Putamen (tissue), 1 donor: ENCODE measurements around the gene LRRC3.

ENCODE experiments used
- DNase-seq: peaks from one replicate; pipeline ENCODE4 v3.0.0-alpha.2; 2016; ENCODE audit warnings: low spot score

The LRRC3 gene

DNA sequence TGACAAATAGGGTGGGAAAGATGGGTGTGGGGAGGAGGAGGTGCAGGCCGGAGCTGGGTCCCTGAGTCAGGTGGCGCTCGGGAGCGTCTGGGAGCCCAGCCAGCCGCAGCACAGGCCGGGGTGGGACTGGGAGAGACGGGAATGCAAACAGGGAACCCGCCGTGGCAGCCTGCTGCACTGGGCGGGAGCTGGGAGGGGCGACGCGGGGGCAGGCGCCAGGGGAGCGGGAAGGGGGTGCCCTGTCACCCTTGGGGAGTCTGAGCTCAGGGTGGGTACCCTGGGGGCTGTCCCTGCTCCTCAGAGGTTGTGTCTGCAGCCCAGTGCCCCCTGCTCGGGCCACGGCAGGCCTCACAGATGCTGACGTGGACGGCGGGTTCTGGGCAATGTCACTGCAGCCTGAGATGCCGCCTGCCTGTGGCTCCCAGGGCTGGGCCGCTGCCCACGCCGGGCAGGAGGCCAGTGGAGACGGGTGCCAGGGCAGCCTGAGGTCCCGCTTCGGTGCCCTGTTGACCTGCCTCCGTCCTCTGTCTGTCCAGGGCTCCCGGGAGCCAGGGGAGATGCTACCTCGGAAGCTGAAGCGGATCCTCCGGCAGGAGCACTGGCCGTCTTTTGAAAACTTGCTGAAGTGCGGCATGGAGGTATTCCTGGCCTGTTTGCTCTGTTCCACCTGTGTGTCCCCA lies 16.6 kb upstream of the LRRC3 start:
- DNase-seq: no peak

DNA sequence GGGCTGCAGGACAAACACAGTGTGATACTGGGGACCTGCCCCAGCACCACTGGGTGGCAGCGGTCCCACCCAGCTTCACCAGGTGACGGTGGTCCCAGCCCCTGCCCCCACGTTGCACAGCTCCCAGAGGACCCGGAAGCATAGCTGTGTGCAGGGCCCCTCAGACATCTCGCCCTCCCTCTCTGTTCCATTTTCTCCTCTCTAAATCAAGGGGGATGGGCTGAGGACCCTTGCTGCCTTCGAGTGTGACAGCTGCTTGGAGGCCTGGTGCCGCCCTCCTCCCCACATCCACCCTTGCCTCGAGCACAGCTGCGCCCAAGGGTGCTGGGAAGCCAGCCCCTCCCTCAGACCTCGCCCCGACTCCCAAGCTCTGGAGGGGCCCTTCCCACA lies 16.1 kb upstream of the LRRC3 start:
- no peak for DNase-seq

DNA sequence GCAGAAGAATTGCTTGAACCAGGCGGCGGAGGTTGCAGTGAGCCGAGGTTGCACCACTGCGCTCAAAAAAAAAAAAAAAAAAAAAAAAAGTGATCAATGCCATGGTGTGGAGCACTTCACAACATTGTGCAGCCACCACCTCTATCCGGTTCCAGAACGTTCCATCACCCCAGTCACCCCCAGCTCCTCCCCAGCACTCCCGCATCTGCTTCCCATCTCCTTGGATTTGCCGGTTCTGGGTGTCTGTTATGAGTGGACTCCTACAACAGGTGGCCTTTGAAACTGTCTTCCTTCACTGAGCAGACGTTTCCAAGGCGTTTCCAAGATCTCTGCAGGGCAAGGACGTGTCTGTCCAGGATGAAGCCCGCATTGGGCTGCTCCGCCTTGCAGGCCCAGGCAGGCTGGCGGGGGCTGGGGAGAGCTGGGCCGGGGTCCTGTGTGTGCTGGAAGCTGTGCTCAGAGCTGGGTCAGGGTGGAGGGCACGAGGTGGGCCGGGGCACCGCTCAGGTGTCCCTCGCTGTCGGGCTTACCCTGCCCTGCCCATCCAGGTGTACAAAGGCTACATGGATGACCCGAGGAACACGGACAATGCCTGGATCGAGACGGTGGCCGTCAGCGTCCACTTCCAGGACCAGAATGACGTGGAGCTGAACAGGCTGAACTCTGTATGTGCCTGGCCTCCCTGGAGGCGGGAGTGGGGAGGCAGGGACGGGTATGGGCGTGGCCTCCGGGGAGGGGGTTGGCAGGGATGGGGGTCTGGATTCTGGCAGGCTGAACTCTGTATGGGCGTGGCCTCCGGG lies 14.9 kb upstream of the LRRC3 start:
- DNase-seq: no peak

DNA sequence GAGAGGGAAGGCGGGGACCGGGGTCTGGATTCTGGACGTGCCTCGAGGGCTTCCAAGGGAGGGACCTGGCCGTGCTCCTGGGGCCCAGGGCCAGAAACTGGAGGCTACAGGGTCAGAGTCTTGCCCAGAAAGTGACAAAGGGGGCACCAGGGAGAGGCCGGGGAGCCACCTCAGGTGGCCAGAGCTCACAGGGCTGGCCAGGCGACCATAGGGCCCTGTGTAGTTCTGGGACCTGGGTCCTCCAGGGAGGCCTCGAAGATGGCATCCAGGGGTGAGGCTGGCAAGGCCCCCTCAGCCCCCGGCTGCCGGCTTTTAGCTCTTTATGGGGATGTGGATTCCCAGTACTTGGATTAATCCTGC lies 14.3 kb upstream of the LRRC3 start:
- DNase-seq: no peak

DNA sequence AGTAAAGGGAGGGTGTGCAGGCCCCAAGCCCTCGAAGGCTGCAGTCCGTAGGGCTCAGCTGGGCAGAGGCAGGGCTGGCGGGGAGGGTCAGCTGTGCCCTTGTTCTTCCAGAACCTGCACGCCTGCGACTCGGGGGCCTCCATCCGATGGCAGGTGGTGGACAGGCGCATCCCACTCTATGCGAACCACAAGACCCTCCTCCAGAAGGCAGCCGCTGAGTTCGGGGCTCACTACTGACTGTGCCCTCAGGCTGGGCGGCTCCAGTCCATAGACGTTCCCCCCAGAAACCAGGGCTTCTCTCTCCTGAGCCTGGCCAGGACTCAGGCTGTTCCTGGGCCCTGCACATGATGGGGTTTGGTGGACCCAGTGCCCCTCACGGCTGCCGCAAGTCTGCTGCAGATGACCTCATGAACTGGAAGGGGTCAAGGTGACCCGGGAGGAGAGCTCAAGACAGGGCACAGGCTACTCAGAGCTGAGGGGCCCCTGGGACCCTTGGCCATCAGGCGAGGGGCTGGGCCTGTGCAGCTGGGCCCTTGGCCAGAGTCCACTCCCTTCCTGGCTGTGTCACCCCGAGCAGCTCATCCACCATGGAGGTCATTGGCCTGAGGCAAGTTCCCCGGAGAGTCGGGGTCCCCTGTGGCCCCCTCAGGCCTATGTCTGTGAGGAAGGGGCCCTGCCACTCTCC lies 13.6 kb upstream of the LRRC3 start:
- no peak for DNase-seq

DNA sequence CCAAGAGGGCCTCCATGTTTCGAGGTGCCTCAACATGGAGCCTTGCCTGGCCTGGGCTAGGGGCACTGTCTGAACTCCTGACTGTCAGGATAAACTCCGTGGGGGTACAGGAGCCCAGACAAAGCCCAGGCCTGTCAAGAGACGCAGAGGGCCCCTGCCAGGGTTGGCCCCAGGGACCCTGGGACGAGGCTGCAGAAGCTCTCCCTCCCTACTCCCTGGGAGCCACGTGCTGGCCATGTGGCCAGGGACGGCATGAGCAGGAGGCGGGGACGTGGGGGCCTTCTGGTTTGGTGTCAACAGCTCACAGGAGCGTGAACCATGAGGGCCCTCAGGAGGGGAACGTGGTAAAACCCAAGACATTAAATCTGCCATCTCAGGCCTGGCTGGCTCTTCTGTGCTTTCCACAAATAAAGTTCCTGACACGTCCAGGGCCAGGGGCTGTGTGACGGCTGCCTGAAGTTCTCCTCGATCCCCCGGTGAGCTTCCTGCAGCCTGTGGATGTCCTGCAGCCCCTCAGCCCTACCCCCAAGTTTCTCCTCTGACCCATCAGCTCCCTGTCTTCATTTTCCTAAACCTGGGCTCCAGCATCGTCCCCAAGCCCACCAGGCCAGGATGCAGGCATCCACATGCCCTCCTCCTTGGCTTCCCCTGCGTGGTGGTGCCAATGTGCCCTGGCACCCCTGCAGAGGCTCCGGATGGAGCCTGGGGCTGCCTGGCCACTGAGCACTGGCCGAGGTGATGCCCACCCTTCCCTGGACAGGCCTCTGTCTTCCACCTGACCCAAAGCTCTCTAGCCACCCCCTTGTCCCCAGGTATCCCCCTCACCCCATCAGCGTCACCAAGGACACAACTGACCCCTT lies 12.8 kb upstream of the LRRC3 start:
- no peak for DNase-seq

DNA sequence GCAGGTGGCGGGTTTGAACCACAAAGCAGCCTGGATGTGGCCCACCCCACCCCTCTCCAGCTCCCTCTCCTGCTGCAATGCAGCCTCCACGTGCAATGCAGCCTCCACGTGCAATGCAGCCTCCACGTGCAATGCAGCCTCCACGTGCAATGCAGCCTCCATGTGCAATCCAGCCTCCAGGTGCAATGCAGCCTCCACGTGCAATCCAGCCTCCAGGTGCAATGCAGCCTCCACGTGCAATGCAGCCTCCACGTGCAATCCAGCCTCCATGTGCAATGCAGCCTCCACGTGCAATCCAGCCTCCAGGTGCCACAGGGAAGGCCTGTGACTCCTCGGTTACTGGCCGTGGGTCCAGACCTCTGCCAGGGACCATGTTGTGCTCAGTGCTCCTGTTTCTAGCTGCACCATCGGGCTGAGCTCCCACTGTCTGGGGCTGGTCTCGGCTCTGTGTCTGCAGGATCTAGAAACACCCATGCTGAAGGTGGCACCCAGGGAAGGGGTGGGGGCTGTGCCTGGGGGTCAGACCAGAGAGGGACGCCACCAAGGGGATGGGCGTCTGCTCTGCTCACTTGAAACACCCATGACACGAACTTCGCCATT lies 11.9 kb upstream of the LRRC3 start:
- DNase-seq: no peak

DNA sequence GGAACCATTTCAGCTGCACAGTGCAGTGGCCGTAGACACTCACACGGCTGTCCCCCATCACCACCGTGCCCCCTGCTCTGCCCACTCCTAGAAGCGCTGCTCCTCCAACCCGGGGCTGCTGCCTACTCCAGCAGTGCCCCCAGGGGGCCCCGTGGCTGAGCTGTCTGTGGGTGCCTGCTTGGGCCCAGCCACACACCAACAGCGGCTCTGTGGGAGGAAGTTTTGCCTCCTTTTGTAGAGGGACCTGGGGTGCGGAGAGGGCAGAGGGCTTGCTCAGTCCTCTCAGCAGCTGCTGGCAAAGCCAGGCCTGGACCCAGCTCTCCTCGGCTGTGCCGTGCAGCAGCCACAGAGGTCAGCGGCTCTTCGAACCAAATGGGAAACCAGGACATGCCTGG lies 11.4 kb upstream of the LRRC3 start:
- no peak for DNase-seq

DNA sequence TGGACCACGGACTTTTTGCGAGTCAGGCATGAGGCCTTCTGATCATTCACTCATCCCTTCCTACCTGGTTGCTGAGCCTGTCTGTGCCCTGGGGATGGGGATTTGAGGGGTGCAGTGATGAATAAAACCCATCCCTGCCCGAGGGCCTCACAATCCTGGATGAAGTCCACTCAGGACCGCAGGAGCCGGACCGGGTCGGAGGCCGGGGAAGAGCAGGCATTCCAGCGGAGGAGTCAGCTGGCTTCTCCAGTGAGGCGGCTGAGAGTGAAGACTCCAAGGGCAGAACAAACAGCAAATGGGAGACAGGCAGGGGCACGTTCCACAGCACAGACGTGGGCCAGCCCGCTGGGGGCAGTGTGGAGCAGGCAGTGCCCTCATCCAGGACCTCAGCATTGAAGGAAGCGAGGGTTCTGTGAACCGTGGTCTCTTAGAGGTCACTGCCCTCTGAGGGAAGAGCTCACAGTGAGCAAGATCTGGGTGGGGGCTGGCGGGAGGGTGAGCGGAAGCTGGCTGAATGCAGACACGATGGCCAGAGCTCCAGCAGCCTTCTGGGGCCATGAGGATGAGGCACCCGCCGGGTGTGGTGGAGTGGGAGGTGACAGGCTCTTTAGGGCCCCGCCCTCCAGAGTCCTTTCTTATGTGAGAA lies 10.9 kb upstream of the LRRC3 start:
- DNase-seq: no peak

DNA sequence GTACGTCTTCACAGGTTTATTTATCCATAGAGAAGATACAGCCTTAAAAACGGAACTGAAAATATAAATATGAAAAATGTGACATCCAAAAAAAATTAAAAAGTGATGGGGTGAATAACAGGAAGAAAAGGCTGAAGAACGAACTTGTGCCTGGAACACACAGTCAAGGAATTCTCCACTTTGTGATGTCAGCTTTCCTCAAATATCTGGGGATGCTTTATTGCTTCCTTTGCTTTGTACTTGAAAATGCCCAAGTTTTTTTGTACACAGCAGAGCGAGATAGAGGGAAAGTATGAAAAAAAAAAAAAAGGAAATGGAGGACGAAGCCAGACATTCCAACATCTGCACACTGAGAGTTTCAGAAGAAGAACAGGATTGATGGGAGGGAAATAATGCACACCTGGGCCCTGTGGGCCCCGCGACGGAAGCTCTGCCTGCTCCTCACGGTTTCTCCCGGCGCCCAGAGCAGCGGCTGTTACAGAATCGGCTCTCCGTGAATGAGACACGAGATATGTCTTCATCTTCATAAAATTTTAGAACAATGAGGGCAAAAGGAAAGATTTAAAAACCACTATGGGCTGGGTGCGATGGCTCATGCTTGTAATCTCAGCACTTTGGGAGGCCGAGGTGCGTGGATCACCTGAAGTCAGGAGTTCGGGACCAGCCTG lies 10.0 kb upstream of the LRRC3 start:
- no peak for DNase-seq

DNA sequence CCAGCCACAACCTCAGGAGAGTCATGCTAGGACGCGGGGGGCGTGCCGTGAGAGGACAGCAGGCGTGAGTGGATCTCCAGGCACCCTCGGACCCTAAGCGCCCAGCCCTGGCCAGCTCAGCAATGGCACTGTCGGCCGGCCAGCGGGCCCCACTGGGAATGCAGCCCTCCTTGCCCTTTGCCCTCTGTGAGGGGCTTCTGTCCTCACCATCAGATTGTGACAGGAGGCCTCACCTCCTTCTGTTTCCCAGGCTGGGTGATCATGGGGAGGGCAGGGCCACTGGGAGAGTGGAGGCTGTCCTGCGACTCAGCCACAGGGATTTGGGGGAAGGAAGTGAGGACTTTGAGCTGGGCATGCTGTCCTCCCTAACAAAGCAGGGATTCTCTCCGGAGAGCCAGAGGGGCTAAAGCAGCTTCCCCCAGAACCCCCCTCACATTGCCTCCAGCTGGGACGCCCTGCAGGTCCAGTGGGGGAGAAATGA lies 6.6 kb upstream of the LRRC3 start:
- no peak for DNase-seq

DNA sequence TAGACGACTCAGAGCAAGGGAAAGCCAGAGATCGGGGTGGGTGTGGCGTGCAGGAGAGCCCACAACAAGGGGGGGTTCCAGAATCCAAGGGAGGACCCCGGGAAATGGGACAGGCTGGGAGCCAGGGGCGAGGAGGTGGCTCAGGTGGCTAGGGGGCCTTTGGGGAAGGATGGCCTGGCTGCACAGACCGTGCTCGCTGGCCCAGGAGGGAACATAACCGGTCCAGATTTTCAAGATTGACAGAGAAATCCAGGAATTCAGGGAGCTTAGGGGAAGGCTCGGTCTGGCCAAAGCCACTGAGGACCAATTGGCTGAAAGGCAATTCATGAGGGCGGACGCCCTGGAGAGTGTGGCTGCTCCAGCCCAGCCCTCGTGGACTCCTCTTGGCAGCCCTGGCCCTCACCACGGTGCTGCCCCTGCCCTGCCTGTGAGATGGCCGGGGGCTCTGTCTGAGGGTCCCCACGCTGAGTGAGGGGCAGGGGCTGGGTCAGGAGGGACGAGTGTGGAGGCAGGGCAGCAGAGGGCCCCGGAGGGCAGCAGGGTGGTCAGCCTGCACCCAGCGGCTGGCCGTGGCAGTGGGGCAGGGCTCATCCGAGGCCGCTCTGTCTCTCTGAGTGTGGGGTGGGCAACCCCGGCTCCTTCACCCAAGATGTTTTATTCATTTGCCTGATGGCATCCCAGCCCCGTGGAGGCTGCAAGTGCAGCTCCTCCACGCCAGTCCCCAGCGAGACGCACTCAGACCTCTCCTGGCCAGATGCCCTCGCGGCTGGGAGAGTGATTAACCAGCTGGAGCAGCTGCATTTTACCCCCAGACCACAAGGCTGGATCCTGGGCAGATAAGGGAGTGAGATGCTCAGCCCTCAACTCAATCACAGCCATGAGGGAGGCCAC lies 5.6 kb upstream of the LRRC3 start:
- DNase-seq: no peak

DNA sequence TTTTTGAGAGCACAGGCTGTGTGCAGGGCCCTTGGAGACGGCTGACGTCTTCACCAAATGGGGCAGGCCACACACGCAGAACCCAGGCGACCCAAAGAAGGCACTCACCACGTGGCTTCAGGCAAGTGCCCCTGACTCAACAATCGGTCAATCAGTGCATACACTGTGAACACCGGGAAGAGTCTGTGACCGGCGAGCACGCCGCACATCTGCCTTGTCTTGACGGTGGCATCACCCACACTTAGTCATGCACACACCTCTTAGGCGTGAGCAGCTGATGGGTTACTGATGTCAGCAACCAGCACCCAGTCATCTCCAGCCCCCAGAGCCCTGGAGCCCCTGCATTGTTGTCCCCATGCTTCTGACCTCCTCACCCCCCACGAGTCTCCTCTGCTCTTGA lies 4.9 kb upstream of the LRRC3 start:
- DNase-seq: no peak

DNA sequence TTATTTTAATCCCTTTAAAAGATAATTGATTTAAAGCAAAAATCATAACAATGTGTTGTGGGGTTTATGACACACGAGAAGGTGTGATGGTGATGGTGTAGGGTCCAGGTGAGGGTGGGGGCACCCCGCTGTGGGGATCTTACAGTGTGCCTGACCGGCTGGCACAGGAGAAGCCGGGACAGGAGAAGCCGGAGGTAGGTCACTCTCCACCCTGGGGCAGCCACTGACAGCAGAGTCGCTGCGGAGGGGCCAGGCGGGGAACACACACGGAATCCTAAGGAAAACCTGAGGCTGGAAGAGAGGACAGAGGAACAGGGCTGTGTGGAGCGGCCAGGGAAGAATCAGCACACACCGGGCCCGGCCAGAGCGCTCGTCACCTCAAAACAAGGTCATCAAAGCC lies 4.3 kb upstream of the LRRC3 start:
- DNase-seq: no peak

DNA sequence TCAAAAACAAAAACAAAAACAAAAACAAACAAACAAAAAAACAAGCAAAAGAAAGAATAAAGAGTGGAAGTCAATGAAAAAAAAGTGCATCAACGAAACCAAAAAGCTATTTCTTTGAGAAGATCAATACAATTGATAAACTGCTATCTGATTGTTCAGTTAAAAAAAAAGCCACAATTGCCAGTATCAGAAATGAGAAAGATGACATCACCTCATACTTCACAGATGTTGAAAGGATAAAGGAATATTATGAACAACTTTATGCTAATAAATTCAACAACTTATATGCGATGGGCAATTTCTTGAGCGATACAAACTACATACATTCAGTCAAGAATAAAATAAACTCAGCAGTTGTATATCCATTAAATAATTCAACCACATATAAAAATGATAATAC lies 2.2 kb upstream of the LRRC3 start:
- DNase-seq: no peak

DNA sequence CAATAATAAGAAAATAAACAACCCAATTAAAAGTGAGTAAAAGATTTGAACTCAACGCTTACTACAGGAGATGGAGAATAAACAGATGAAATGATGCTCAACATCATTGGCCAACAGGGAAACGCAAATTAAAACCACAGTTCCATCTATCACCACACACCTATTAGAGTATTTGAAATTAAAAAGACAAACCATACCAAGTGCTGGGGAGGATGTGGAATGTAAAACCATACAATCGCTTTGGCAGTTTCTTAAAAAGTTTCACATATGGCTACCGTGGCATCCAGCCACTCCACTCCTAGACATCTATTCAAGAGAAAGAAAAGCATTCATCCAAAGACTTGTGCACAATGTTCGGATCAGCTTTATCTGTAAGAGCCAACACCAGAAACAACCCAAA lies 1.3 kb upstream of the LRRC3 start:
- DNase-seq: no peak

DNA sequence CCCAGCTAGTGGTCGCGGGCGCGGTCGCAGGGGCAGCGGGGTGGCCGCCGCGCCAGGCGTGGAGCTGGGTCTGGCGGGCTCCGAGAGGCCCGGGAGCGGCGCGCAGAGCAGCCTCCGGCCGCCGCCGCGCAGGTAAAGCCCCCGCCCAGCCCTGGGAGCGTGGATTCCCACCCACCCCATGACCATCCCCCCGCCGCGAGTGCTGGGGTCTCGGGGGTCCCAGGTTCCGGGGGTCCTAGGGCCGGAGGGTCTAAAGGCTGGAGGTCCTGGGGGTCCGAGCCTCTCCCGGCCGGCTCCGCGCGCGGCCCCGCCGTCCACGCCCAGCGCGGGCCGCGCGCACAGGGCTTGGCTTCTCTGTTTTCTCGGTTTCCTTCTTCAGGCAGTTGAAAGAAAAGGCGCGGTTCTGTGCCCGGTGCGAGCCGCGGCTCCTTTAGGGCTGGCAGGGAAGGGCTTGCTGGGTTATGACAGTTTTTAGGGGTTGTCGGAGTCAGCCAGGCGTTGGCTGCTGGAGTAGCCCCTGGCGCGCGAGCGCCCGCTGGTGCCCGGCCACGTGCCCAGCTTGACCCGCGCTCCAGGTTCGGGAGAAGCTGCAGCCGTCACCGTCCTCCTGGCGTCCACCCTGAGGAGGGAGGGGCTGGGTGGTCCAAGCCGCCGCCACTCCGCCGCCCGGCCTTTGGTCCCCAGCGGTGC lies 359 bp downstream of the LRRC3 start:
- DNase-seq: no peak

DNA sequence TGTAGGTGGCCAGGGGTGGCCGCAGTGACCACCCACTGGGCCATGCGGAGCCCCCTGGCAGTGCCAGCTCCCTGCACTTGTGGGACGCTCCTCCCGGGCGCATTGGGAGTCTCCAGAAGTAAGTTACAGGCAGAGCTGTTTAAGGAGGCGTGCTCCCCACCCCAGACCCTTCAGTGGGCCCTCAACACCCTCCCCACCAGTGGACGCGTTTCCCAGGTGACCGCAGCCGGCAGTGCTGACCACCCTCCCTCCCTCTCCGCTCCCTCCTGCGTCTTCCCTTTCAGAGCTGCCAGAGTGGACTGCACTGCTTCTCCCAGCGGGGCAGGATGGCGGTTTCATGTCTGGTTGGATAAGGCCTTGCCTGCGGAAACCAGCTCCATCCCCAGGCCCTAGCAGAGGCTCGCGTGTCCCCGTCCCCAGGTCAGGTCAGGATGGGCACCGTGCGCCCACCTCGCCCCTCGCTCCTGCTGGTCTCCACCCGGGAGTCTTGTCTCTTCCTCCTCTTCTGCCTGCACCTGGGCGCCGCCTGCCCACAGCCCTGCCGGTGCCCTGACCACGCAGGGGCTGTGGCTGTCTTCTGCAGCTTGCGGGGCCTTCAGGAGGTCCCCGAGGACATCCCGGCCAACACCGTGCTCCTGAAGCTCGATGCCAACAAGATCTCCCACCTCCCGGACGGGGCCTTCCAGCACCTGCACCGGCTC lies 1.1 kb downstream of the LRRC3 start:
- no peak for DNase-seq
